Inflammatory macrophage treated with lipopolysaccharide for 4 hours (primary cell): ENCODE results near the gene MMP2.
A peak's percentile ranks its signal among the peaks of the same experiment; 100 is the strongest.

ENCODE experiments used
- DNase-seq: peaks from one replicate; pipeline ENCODE4 v3.0.0-alpha.2; 2020

Gene MMP2

GRCh38 chr16:55495616-55496289 is 16.8 kb downstream of the MMP2 start:
- DNase-seq = no peak

- no peak for DNase-seq
Measured at GRCh38 chr16:55496509-55497145, 17.6 kb downstream of the MMP2 start.

GRCh38 chr16:55497558-55497957 is 18.6 kb downstream of the MMP2 start:
- no peak for DNase-seq

DNA sequence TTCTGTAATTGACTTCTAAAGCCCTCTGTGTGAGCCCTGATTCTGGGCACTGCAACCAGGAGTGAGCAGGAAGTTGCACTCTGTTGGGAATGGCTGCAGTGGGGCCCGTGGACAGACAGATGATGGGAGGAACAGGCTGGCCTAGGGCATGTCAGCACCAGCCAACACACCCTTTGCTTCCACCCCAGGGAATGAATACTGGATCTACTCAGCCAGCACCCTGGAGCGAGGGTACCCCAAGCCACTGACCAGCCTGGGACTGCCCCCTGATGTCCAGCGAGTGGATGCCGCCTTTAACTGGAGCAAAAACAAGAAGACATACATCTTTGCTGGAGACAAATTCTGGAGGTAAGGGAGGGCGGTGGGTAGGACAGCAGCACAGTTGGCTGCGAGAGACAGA is 19.1 kb downstream of the MMP2 start:
- no peak for DNase-seq

- no peak for DNase-seq
Measured at GRCh38 chr16:55499281-55499680, 20.3 kb downstream of the MMP2 start.

DNA sequence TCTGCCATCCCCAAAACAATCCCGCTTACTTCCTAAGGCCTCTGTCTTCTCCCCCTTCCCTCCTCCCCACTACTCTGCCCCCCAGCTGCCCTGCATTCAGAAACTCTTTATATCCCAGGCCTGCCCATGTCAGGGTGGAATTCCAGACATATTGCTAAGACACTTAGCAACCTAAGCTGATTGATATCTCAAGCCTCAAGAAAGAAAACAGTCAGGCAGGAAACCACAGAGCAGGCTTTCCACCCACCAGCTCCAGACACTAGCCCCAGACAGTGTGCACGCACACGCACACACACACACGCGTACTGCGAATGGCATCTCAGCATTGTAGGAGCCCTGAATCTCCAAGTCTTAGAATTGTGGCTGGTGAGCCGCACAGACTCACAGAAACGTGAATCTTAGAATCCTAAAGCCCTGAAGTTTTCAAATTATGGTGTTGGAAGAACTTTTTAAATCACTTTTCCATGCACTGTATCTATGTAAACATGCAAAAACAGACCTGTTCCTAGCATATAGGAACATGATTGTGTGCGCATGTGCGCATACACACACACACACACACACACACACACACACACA is 21.0 kb downstream of the MMP2 start:
- DNase-seq = peak; percentile 38

GRCh38 chr16:55500530-55501011 is 21.6 kb downstream of the MMP2 start:
- peak; percentile 60 for DNase-seq

DNA sequence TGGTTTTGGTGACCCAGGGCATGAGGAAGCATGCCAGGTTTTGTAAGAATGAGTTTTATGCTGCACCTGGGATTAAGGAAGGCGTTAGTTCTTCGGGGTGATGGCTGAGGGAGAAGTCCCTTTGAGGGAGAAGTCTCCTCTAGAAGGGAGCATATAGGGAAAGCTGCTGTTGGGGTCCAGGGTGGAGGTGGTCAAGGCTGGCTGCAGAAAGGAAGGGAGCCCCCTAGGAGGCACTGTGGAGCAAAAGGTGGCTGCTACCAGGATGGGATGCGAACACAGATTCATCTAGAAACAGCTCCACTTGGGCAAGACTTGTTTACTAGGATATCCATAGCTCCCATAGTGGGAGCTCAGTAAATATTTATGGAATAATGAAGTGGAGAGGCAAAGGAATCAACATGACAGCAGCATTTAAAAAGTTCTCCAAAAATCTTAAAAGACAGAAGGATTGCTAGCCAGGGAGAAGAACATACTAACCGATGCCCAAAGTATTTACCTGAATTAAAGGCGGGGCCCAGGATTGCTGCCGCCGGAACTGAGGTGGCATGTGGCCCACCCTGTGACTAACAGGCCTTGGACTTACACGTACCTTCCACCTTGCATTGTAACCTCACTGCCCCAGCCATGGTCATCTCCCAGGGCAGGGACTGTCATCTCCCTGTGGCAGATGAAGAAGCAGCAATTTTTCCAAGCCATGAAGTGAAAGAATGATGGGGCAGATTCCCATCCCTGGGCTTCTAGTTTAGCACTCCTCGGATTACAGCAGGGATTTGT is 22.7 kb downstream of the MMP2 start:
- no peak for DNase-seq

GRCh38 chr16:55502801-55503366 is 23.9 kb downstream of the MMP2 start:
- no peak for DNase-seq

DNA sequence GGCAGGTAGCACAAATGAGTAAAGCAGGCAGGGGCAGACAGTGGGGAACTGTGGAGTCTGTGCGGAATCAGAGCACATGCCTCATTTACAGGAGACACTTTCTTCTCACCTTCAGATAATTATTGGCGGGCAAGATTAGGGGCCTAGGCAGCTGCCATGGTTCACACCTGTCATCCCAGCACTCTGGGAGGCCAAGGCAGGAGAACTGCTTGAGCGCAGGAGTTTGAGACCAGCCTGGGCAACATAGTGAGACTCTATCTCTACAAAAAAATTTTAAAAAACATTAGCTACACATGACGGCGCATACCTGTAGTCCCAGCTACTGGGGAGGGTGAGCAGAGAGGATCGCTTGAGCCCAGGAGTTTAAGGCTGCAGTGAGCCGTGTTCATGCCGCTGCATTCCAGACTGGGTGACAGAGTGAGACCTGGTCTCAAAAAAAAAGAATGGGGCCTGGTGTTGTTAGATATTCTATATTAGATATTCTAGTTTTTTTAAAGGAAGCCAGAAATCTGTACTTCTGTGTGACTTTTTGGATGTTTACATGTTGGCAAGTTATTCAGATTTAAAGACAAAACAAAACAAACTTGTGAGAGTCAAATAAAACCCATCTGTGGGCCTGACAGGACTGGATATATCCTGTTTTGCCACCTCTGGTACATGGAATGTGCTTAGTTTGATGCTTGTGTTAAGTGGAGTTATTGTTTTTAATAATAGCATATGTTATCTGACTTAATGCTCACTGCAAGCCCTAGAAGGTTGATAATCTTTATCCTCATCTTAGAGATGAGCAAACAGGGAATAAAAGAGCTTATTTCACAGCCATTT is 24.9 kb downstream of the MMP2 start:
- no peak for DNase-seq

- no peak for DNase-seq
Measured at GRCh38 chr16:55505333-55506015, 26.5 kb downstream of the MMP2 start.

- DNase-seq = peak; percentile 18
Measured at GRCh38 chr16:55506083-55506482, 27.1 kb downstream of the MMP2 start.

DNA sequence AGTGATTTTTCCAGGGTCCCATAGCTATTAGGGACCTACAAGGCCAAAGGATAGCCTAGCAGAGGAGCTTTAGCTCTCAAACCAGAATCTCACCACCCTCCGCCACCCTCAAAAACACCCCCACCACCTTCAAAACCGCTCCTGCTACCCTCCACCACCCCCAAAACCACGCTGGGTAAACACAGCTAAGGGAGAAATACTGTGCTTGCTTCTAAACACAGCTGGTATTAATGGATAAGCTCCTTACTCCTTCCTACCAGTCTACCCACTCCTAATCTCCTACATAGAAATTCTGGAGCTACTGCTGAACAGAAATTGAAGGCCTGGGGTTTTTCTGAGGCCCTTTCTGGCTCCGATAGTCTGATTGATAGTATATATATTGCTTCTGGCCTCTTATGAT is 27.7 kb downstream of the MMP2 start:
- no peak for DNase-seq

GRCh38 chr16:55508271-55508921 is 29.4 kb downstream of the MMP2 start:
- peak; percentile 67 for DNase-seq

DNA sequence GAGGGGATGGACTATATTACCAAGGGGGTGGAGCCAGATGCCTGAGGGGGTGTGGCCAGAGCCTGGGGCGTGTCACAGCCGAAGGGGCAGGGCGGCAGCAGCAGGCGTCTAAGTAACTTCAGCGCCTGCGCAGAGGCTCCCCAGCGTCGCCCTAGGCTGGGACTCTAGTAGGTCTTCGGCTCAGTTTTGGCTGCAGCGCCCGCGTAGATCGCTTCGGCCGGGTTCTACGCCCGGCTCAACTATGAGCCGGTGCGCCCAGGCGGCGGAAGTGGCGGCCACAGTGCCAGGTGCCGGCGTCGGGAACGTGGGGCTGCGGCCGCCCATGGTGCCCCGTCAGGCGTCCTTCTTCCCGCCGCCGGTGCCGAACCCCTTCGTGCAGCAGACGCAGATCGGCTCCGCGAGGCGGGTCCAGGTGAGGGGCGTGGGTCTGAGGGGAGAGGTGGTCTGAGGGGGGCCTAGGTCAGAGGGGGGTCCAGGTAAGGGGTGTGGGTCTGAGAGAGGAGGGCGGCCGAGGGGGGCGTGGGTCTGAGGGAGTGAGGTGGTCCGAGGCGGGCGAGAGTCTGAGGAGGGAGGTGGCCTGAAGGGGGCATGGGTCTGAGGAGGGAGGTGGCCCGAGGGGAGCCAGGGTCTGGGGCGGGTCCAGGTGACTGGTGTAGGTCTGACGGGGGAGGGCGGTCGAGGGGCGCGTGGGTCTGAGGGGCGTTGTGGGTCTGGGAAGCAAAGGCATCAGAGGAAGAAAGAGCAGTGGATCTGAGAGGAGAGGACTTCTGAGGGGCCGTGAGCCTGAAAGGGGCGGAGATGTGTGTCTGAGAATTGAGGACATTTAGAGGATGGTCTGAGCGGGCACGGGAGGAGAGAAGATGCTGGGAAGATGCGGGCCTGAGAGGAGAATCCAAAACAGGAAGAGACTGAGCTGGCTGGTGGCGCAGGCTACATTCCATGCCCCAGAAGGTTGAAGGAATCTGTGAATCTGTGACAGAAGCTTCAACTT is 30.2 kb downstream of the MMP2 start, which contains the start of gene LPCAT2:
LPCAT2 (plus strand) TSS at position 132 of the 991 bp plus-strand sequence; CDS start at position 242, 110 bp downstream.
- DNase-seq = peak; percentile 92

DNA sequence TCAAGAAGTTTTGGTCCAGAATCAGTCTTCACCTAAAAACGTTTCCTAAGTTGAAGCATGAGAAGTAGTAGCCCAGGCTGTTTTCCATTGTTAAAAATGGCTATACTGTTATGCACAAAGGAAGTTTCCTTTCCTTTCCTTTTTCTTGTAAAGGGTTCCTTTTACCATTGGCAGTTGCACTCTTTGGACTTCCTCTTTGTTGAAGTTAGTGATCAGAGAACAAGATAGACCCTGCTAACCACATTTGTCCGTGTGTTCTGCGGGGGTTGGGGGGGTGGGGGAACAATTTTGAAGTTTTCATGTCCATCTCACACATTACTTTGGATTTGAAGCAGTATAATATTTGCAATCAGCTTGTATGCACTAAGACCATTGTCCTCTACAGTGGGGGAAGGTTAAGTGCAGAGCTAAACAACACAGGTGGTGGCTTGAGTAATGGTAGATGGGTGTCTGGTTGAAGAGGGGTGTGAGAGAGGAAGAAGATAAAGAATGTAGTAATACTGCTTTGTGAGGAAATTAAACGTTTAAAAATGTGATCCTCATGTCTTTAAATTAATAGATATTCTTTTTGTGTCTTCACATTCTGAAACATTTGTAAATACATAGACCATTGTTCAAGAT is 31.3 kb downstream of the MMP2 start:
- DNase-seq = peak; percentile 60

DNA sequence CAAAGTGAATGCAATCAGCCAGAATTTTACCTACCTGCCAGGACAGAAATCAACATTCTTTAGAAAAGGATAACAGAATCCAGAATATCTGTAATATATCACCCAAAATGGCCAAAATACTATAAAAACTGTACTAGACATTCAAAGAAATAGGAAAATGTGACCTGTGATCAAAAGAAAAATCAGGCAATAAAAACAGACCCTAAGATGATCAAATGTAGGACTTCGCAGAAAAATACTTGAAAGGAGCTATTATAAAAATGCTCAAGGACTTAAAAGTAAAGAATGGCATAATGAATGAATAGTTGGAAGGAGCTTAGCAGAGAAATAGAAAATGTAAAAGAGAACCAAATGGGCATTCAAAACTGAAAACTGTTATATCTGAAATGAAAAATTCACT is 33.9 kb downstream of the MMP2 start:
- no peak for DNase-seq

GRCh38 chr16:55513616-55514015 is 34.6 kb downstream of the MMP2 start:
- no peak for DNase-seq

DNA sequence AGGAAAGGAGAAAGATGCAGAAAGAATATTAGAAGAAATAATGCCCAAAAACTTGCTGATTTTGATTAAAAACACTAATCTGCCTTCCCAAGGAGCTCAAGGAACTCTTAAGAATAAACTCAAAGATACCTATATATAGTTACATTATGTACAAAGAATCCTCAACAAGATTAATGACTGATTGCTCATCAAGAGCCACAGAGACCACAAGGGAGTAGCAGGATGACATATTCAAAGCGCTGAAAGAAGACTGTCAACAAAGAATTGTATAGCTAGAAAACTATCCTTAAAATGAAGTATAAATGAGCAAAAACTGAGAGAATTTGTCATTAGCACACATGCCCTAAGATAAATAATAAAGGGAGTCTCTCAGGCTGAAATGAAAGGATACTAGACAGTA is 36.1 kb downstream of the MMP2 start:
- DNase-seq = no peak
